NCI-H1105 (cell line): ENCODE data around the gene SCUBE3.
A peak's percentile ranks its signal among the peaks of the same experiment; 100 is the strongest.

Experiments
- DNase-seq: peaks from one replicate; lab custom pipeline; 2025; lab: John Stamatoyannopoulos, UW

SCUBE3 gene

DNA sequence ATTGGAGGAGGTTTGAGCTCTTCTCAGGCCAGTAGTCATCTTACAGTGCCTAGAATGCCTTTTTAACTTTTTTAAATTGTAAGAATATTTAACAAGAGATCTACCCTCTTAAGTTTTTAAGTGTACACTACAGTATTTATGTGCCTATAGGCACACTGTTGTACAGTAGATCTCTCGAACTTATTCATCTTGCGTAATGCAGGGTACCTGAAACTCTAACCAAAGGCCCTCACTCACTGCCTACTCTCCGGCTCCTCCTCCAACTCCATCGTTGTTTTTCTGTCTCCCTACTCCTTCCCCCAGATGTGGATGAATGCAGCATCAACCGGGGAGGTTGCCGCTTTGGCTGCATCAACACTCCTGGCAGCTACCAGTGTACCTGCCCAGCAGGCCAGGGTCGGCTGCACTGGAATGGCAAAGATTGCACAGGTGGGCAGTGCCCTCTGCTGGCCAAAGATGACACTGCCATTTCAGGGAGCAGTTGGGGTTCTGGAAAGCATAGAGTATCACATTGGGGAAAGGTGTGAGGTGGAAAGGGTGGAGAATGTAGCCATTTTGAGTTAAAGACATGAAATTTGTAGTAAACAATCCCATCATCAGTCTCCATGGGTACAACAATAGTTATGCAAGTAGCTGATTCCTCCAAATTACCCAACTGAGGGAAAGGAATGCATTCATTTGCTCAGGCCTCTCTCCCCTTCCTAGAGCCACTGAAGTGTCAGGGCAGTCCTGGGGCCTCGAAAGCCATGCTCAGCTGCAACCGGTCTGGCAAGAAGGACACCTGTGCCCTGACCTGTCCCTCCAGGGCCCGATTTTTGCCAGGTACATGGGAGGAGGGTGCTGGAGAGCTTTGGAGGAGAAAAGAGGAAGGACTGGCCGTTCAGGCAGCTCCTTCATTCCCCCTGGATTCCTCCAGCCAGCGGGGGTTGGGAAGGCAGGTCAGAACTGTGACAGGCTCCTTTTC lies 27.4 kb downstream of the SCUBE3 start:
- peak; percentile 67 for DNase-seq

DNA sequence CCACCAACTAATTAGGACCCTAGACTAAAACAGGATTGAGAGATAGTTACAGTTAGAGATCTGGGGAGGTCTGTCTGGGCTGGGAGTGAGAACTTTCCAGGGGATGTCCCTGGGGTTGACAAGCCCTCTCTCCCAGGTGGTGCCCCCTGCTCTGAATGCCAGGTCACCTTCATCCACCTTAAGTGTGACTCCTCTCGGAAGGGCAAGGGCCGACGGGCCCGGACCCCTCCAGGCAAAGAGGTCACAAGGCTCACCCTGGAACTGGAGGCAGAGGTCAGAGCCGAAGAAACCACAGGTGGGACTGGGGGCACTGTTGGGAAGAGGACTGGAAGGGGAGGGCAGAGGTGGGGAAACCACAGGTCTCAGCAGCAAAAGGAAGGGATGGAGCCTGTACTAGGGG lies 28.7 kb downstream of the SCUBE3 start:
- DNase-seq, result no peak

DNA sequence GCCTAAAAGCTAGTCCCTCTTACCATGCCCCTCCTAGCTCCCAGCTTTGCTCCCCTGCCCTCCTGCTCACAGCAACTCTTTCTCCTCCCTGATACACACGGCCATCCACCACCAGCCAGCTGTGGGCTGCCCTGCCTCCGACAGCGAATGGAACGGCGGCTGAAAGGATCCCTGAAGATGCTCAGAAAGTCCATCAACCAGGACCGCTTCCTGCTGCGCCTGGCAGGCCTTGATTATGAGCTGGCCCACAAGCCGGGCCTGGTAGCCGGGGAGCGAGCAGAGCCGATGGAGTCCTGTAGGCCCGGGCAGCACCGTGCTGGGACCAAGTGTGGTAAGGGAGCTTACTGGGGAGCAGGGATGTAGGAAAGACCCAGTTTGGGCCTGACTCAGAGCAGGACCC lies 29.1 kb downstream of the SCUBE3 start:
- DNase-seq, result no peak

DNA sequence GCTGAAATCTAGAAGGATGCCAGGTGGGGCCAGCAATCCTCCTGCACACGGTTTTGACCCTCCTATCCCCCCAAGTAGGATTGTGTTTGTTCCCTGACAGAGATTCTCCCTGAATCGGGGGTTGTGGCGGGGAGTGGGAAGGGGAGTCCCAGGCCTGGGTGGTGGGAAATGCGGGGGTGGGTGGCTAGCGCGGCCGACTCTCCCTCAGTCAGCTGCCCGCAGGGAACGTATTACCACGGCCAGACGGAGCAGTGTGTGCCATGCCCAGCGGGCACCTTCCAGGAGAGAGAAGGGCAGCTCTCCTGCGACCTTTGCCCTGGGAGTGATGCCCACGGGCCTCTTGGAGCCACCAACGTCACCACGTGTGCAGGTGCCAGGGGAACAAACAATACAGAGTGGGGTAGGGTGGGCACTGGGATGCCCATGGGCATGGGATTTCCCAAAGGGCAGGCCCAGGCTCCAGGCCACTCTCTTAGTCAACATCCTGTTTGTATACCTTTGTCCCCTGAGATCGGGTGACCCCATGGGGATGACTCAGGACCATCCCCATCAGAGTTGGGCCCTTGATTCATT lies 29.7 kb downstream of the SCUBE3 start:
- DNase-seq, result no peak

DNA sequence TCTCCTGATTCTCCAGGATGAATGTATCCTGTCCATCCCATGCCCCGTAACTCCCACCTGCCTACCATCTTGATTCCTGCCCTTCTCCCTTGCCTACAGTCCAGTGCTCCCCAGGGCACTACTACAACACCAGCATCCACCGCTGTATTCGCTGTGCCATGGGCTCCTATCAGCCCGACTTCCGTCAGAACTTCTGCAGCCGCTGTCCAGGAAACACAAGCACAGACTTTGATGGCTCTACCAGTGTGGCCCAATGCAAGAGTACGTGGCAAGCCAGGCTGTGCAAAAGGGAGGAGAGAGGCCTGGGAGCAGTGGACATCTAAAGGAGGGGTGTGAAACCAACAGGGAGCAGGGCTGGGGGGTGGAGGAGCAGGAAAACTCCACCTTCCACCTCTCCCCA lies 30.8 kb downstream of the SCUBE3 start:
- no peak for DNase-seq

DNA sequence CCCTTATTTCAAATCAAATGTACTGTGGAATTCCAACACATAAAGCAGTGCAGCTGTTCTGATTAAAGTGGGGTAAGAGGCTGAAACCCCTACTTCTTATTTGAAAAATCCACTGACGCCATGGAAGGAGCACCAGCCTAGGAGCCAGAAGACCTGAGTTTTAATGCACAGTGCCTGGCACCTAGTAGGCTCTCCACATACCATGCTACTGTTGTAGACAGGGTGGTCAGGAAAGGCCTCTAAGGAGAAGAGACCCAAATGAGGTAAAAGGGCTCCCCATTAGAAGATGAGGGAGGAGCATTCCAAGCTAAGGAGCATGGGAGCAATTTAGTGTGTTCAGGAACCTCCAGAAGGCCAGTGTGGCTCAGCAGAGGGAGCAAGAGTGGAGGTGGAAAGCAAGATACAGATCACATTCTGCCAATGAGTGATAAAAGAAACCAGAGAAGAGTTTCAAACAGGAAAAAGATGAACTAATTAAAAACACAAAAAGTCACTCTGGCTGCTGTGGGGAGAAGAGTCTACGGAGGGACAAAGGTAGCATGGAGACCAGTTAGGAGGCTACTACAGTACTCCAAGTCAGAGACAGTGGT lies 34.0 kb downstream of the SCUBE3 start:
- DNase-seq, result no peak

DNA sequence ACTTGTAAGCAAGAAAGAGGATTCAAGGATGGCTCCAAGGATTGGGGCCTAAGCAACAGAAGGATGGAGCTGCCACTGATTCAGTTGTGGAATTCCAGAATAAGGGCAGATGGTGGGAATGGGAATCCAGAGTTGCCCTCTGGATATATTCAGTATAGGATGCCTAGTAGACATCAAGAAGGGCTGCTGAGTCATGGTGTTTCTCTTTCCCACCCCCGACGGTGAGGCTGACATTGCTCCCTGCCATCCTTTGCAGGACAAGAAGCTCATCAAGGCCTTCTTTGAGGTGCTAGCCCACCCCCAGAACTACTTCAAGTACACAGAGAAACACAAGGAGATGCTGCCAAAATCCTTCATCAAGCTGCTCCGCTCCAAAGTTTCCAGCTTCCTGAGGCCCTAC lies 34.5 kb downstream of the SCUBE3 start:
- DNase-seq, result no peak

DNA sequence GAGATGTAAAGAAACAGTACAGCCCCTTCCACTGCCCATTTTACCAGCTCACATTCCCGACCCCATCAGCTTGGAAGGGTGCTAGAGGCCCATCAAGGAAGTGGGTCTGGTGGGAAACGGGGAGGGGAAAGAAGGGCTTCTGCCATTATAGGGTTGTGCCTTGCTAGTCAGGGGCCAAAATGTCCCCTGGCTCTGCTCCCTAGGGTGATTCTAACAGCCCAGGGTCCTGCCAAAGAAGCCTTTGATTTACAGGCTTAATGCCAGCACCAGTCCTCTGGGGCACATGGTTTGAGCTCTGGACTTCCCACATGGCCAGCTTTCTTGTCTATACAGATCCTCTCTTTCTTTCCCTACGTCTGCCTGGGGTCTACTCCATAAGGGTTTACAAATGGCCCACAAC lies 35.2 kb downstream of the SCUBE3 start:
- no peak for DNase-seq

DNA sequence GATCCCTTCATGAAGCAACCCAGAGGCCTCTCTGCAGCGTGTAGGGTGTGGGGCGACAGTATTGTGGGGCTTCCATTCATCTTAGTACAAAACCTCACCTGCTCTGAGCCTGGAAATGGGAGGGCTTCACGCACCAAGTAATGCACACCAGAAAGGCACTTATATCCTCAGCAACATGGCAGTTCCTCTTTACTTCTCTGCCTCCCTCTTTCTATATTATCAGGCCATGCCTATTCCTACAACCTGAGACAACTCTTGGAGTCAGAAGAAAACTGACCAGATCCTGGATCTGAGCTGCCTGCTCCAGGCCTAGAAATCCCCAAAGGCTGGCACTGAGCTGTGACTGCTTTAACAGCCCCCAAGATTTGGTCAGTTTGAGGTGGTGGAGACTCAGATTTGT lies 38.2 kb downstream of the SCUBE3 start:
- no peak for DNase-seq

DNA sequence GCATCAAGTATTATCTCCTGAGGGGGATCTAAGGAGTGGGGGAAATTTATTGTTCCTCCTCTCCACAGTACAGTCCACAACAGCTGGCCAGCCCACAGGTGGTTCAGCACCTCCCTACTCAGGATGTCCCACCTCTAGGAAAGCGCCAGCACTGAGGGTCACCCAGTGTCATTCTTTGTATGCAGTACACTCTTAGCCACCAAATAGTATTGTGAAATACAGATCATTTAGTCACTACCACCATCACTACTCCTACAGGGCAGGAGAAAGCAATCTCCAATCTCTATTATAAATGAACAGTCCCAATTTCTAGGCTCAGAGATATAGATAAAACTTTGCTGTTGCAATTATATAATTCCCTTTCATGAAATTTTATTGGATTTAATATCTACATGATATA lies 39.5 kb downstream of the SCUBE3 start:
- no peak for DNase-seq

DNA sequence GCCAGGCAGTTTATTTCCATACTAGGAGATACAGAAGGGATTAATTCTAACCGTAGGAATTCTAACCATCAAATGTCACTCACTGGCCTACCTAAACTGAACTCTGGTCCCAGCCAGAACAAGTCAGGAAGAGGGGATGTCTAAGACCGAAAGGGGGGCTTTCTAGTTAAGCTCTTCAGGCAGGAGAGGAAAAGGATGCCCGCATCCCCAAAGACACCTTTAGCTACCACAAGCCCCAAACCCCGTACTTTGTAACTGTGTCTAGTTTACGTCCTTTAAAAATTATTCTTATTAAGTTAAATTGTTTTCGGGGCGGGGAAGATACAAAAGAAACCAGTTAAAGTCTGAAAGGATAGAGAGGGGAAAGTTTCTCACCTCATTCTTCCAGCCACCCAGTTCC lies 44.6 kb downstream of the SCUBE3 start:
- DNase-seq, result no peak

DNA sequence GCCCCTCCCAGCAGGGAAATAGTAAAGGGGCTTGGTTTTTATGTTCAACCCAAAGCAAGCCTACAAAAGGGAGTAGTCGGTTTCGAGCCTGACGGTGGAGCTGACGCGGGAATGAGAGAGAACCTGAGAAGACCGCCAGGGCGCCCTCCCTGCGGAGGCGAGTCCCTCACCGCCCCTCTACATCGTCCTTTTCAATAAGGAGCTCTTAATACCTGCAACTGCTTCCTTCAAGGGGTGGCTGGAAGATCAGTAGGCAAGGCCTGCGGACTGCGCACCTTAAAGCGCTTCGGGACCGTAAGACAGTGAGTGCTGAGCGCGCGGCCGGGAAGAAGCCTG lies 45.1 kb downstream of the SCUBE3 start:
- DNase-seq, result peak; percentile 22

DNA sequence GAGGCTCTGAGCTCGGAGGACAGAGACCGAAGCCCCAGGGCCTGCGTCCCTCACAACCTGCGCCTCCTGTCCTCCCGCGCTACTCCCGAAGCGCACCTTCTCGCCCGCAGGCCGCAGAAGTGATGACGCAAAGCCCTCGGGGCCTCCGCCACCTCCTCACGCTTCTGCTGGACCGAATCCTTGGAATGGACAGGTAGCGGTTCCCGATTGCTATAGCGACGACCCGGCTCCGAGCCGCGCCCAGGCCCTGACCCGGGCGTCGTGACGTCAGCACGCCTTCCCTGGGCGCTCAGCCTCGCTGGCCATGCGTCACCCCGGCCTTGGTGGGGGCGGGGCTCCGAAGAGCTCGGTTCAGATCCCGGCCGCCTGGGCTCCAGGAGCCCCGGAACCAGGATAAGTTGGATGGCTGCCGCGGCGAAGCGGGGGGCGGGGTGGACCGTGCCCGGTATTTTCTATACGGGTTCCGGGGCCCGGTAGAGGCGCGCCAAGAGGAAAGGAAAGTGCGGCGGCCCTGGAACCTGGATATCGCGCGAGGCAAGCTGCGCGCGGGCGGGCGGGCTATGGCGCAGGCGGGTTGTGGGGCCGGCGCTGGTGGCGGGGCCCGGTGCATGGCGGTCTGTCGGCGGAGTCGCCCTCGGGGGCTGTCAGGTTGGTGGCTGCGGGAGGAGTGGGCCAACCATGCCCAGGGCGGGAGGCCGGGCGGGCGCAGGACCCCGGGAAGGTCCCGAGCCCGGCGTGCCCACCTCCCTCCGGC lies 45.6 kb downstream of the SCUBE3 start, which contains the start of gene ZNF76:
TSS of gene ZNF76 (plus strand) at position 542 of the 754 bp plus-strand sequence. CDS start 21,417 bp downstream, outside the sequence.
- DNase-seq, result peak; percentile 99

DNA sequence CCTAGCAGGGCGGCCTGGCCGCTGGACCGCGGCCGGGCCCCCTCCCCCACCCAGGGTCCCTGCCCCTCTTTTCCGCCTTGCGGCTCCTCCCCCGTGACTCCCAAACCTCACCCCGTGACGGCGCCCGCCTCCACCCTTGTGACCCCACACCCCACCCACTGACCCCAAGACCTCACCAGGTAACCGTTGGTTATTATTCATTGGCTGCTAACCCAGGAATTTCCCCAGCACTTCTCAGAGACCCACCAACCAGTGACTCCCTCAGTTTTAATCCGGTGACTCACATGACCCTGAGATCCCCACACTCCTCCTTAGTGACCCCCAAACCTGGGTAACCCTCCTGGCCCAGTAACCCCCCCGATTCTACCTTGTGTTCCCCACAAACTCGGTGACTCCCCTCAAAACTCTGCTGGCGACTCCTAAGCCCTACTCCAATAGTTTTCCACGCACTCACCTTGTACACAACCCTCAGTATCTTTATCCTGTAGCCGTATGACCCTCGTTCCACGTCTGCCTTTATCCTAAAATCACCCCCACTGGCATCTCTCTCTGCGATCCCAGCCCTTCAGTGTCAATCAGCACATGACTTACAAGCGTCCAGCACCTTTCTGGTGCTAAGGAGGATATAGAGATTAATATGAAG lies 46.3 kb downstream of the SCUBE3 start:
- DNase-seq, result peak; percentile 78

DNA sequence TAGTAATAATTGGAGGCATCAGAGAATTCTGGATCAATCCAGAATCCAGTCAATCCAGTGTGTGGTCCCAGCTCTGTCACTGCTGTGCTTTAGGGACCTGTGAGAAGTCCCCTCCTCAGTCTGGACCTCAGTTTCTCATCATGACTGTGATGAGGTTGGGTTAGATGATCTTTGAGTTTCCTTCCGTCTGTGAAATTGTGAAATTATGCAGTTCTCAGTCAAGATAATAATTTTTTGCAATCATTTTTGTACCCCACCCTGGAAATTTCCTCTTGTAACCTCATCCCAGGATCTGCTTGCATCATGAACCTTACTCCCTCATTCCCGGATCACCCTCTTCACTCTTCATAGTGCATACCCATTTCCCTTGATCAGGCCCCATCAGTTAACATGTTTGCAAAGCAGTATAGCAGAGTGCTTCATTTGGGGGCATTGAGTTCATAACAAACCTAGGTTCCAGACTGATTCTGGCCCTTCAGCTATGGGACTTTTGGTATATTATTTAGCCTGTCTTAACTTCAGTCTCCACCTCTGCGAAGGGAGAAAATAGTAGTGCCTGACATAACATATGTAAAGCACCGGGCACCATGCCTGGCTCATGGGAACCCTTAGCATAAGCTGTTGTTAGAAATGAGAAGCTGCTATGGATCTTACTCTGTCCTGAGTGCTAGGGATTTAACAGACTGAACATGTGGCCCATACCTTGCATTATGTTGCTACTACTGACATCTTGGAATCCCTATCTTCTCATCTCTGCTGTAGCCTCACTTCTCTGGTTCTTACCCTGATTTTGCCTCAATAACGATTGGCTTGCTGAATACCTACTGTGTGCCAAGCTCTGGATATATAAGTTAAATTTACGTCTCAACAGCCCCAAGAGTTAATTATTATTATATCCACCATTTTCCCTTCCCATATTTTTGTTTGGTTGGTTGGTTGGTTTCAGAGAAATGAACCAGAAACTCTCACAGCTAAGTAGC lies 47.1 kb downstream of the SCUBE3 start:
- DNase-seq, result no peak

DNA sequence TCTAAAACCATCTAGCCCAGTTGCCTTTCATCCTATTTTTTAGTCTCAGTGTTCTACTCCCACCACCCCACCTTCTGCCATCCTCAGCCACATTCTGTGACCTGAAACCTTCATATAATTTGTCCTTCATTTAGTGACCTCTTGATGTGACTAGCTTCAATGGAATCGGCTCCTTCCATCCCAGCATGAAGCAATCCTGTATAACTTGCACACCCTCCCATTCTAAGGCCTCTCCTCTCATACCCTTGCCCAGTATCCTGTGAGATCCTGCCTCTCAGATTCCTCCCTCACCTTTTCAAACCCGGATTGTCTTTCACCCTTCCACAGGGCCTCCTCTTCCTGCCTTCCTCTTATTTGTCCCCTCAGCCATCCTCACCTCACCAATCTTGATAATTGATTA lies 48.8 kb downstream of the SCUBE3 start:
- no peak for DNase-seq

DNA sequence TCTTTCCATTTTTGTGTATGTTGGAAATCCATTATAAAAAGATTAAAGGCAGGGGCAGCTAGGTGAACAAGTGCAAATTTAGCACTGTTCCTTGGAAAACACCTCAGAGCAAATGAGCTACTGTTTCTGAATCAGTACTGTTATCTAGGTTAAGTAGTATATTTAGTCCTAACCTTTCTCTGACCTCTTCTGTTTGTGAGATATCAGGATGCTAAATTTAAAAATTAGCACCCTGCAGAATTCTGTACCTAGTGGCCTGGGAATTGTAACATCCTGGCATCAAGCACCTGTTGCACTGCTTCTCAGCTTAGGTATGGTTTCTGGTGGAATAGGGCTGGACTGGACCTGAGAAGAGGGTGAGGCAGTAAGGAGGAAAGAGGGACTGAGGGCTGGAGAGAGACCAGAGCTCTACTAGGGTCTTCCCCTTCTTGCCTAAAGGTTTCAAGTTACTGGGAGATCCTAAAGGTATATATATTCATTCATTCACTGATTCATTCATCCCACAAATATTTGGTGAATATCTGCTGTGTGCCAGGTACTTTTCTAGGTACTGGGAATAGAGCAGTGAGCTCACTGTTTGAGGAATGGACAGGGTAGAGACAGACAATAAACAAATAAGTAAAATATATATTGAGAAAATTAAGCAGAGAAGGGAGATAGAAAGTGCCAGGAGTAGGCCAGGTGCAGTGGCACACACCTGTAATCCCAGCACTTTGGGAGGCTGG lies 51.0 kb downstream of the SCUBE3 start:
- DNase-seq, result no peak

DNA sequence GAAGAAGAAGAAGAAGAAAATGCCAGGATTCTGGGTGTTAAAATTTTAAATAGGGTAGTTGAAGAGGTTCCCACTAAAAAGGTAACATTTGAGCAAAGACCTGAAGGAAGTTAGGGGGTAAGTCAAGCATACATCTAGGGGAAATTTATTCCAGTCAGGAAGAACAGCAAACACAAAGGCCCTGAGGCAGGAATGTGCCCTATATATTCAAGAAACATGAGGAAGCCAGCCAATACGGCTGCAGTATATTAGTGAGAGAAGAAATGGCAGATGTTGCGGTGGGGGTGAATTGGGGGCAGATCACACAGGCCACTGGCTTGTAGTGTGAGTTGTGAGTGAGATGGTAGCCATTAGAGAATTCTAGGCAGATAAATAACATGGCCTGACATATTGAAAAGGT lies 51.8 kb downstream of the SCUBE3 start:
- no peak for DNase-seq

DNA sequence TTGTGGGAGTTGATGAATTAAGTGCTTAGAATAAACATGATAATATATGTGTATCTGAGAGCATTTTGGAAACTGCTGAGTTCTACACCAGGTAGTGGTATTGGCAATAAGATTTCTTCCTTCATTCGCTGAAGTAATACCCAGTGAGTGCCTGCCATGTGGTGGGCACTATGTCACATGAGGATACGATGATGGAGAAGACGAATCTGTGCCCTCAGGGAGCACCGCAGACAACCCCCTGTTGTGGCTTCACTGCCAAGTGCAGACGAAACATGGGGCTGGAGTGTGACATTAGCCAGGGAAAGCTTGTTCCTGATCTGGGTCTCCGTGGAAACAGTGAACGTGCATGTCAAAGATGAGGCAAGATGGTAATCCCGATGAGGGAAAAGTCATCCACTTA lies 53.7 kb downstream of the SCUBE3 start:
- DNase-seq, result no peak

DNA sequence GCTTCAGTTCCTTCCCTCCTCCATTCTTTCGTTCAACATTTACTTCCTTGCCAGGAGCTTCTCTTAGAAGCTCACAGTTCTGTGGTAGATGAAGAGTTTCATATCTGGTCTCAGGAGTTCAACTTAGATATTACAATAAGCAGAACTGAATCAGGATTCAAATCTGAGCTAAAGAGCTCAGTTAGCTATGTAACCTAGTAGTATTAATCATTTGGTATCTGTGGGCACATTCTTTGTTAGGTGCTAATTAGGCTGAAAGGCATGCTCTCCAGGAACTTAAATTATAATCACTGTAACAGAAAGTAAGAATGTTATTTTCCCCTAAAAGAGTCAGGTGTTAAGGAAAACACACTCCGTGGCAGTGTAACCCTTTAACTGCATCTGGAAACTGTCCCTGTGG lies 54.1 kb downstream of the SCUBE3 start:
- no peak for DNase-seq
